Endothelial cell of umbilical vein (primary cell): ENCODE results near the gene FBXO10. TPM values are rescaled to one million over a fixed set of nuclear protein-coding genes. Genes with fewer than 3 reads are reported as not detected.
A peak's percentile ranks its signal among the peaks of the same experiment; 100 is the strongest.

Source experiments
- BruUV-seq: library from RNA; stranded (reverse); fragments of 400-500 nt; replicated peaks from 2 replicates; lab custom pipeline; 2021; lab: Mats Ljungman, UMichigan
- CTCF ChIA-PET: fragments of 300-600, 350-600 bp; sonication (Branson Sonifier 250); formaldehyde crosslinking; loops from one replicate; lab custom pipeline; 2021; ENCODE audit warnings: antibody characterized with exemption, inconsistent platforms; lab: Charles Lee
- POLR2A ChIA-PET: fragments of 300-600, 350-600 bp; sonication (Branson Sonifier 250); formaldehyde crosslinking; loops from one replicate; lab custom pipeline; 2021; ENCODE audit warnings: antibody characterized with exemption, inconsistent platforms; lab: Charles Lee
- DNase-seq: peaks from one replicate; pipeline ENCODE4 v3.0.0-alpha.2; 2011; ENCODE audit warnings: low read depth, low spot score
- FAIRE-seq: peaks from 2 replicates; lab custom pipeline; 2011; peaks lifted over from hg19 to GRCh38; lab: Jason Lieb, UNC
- H2AFZ ChIP-seq: 2 replicates; pipeline ENCODE4 v1.6.0; 2012; ENCODE audit warnings: low read depth, low read length, control low read depth, inconsistent platforms
- H3K27ac ChIP-seq: 2 replicates; pipeline ENCODE4 v1.5.1; 2011; ENCODE audit warnings: low read depth, mild to moderate bottlenecking, control low read depth, low read length, moderate library complexity; ENCODE audit not compliant: insufficient read depth
- H3K27me3 ChIP-seq, 2 experiments: 2 replicates each; pipeline versions ENCODE4 v1.6.0 to v1.6.1; 2011; ENCODE audit warnings: low read length in 2 of 2, mixed read lengths in 1 of 2; ENCODE audit not compliant: control insufficient read depth in 2 of 2, insufficient read depth in 2 of 2
- H3K36me3 ChIP-seq, 2 experiments: 2 replicates in 1 of 2; 3 replicates in 1 of 2; pipeline ENCODE4 v1.5.1; 2011; ENCODE audit warnings: low read length in 2 of 2, mild to moderate bottlenecking in 1 of 2, moderate library complexity in 1 of 2; ENCODE audit not compliant: control insufficient read depth in 2 of 2, insufficient read depth in 2 of 2; ENCODE audit errors: extremely low read depth in 1 of 2
- H3K4me1 ChIP-seq: 3 replicates; pipeline ENCODE4 v1.5.1; 2011; ENCODE audit warnings: mild to moderate bottlenecking, low read length; ENCODE audit not compliant: control insufficient read depth, insufficient read depth; ENCODE audit errors: extremely low read depth
- H3K4me2 ChIP-seq: 2 replicates; pipeline ENCODE4 v1.6.1; 2011; ENCODE audit warnings: low read length, control low read depth, mixed read lengths; ENCODE audit not compliant: insufficient read depth
- H3K4me3 ChIP-seq, 3 experiments: fragments of 200-600 bp in 1 of 3; sonication (generic), shearing (Covaris generic) in 1 of 3; replicated peaks in 1 of 3; 2 replicates each; pipeline ENCODE4 v1.5.1; 2011 to 2016; ENCODE audit warnings: control low read depth in 3 of 3, low read length in 3 of 3, mild to moderate bottlenecking in 2 of 3, inconsistent platforms in 1 of 3, low read depth in 1 of 3, moderate library complexity in 1 of 3; ENCODE audit not compliant: insufficient read depth in 1 of 3
- H3K79me2 ChIP-seq: 2 replicates; pipeline ENCODE4 v1.6.0; 2012; ENCODE audit warnings: low read length, inconsistent platforms; ENCODE audit not compliant: control insufficient read depth, insufficient read depth
- H3K9ac ChIP-seq: replicated peaks from 2 replicates; pipeline ENCODE3; 2011; ENCODE audit warnings: low read length, control low read depth; ENCODE audit not compliant: insufficient read depth; ENCODE audit errors: extremely low read depth
- H3K9me1 ChIP-seq: replicated peaks from 3 replicates; pipeline ENCODE4 v1.6.0; 2011; ENCODE audit warnings: mild to moderate bottlenecking, low read length; ENCODE audit not compliant: control insufficient read depth, insufficient read depth; ENCODE audit errors: extremely low read depth
- H3K9me3 ChIP-seq: replicated peaks from 2 replicates; pipeline ENCODE4 v1.5.1; 2012; ENCODE audit warnings: low read length, inconsistent platforms; ENCODE audit not compliant: control insufficient read depth, insufficient read depth
- H4K20me1 ChIP-seq: replicated peaks from 2 replicates; pipeline ENCODE3; 2011; ENCODE audit warnings: mild to moderate bottlenecking, low read length; ENCODE audit not compliant: control insufficient read depth, insufficient read depth; ENCODE audit errors: extremely low read depth
- EZH2 ChIP-seq: IDR thresholded peaks from 2 replicates; pipeline ENCODE4 v1.6.1; 2012; ENCODE audit warnings: borderline replicate concordance, low read depth, mild to moderate bottlenecking, moderate library complexity, low read length, inconsistent platforms; ENCODE audit not compliant: severe bottlenecking
- FOS ChIP-seq: IDR thresholded peaks from 2 replicates; pipeline ENCODE4 v1.6.1; 2011; ENCODE audit warnings: mild to moderate bottlenecking, low read length, moderate library complexity, borderline replicate concordance; ENCODE audit not compliant: insufficient read depth
- GATA2 ChIP-seq: IDR thresholded peaks from 2 replicates; pipeline ENCODE4 v1.7.0; 2011; ENCODE audit warnings: low read depth, mild to moderate bottlenecking, moderate library complexity, mixed read lengths, low read length; ENCODE audit not compliant: insufficient read length, insufficient read depth
- JUN ChIP-seq: IDR thresholded peaks from 2 replicates; pipeline ENCODE4 v1.6.1; 2011; ENCODE audit warnings: borderline replicate concordance, low read depth; ENCODE audit not compliant: insufficient read length, insufficient read depth
- MYC ChIP-seq: IDR thresholded peaks from one replicate; pipeline ENCODE4 v1.6.1; 2011; ENCODE audit warnings: mild to moderate bottlenecking, low read depth, low read length
- POLR2A ChIP-seq: IDR thresholded peaks from 2 replicates; pipeline ENCODE4 v1.6.1; 2012; ENCODE audit warnings: low read depth, mild to moderate bottlenecking, control low read depth, low read length
- POLR2AphosphoS5 ChIP-seq: IDR thresholded peaks from 2 replicates; pipeline ENCODE4 v1.6.1; 2012; ENCODE audit warnings: low read depth, mild to moderate bottlenecking, control low read depth, low read length, moderate library complexity; ENCODE audit not compliant: insufficient read depth
- dilution Hi-C: fragments of 300-500 bp; cut with MboI; formaldehyde crosslinking; loops from one replicate; pipeline ENCODE4 v1.15.0; 2019; ENCODE audit warnings: low sequenced_read_pairs; ENCODE audit not compliant: extremely low pct_ligation_motif_present
- intact Hi-C: fragments of 100-400 bp; cut with micrococcal nuclease; formaldehyde crosslinking; loops from one replicate; pipeline ENCODE4 v1.10.0; 2022
- polyA plus RNA-seq, 4 experiments: library from polyadenylated mRNA; depleted of rRNA in 3 of 4; stranded (reverse) in 3 of 4; unstranded in 1 of 4; fragments of >200 nt; gene quantifications; 2 replicates each; pipeline versions ENCODE4 v1.2.1 to v1.2.3, GENCODE V29; 2011 to 2012; ENCODE audit warnings: missing spikeins in 1 of 4
- total RNA-seq: library from RNA; stranded (reverse); gene quantifications from 2 replicates; pipeline ENCODE4 v1.2.3, GENCODE V29; 2021
- TF ChIP-seq, protein P1 (sequence below), 2 donors: IDR thresholded peaks; 1 replicate in 1 of 2; 2 replicates in 1 of 2; pipeline ENCODE4 v1.5.1; 2011; ENCODE audit warnings: low read length in 2 of 2, mild to moderate bottlenecking in 2 of 2, moderate library complexity in 2 of 2, control low read depth in 1 of 2, inconsistent platforms in 1 of 2, low read depth in 1 of 2; ENCODE audit not compliant: insufficient read depth in 1 of 2; ENCODE audit errors: extremely low read depth in 1 of 2
- TF ChIP-seq, protein P2 (sequence below): IDR thresholded peaks from 2 replicates; pipeline ENCODE4 v1.6.1; 2011; ENCODE audit not compliant: insufficient read depth, insufficient read length

Gene FBXO10
- total and polyA plus RNA-seq, 2 donors (not counting 3 experiments of a cell fraction or from before 2014, with no cell fraction given) = 11.8 to 14.4 TPM

DNA sequence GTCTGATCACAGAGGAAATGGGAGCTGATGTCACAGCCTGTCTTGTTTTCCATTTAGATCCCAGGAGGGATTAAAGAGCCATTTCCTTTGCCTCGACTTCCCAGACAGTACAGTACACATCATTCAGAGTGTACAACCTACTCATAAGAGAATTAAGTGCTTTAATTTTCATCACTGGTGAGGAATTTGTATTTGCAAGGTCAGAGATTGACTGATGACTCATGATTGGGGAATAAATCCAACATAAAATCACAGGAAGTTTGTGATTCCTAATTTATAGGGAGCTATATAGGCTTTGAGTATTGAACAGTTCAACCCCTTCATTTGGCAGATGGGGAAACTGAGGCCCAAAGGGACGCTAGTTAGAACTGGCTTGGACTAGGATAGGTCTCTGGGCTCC, 20.3 kb upstream of the FBXO10 start:
- peaks cover 2% of the 10 kb centered on the region for H3K4me1 ChIP-seq
- no peaks in the 10 kb centered on the region for H3K9me3 ChIP-seq
- H3K27ac ChIP-seq = no peak overlapping the region
- H3K27me3 ChIP-seq = peaks cover 10 to 14% of the 10 kb centered on the region in 2 experiments
- no TSS peak for BruUV-seq
- TF ChIP-seq POLR2AphosphoS5 (no peak), FOS (peak; percentile 30)
- no peak overlapping the region for H3K9ac ChIP-seq
- H3K36me3 ChIP-seq = no peaks in the 10 kb centered on the region
- DNase-seq (no peak), FAIRE-seq (no peak)
- dilution Hi-C loops (no loop called here), intact Hi-C loops (no loop called here)
- H2AFZ ChIP-seq = no peak overlapping the region
- CTCF ChIA-PET = interaction anchor here (1.2 kb wide), 1 partner anchor 9 kb away, joined by 3 read pairs; no protein-coding TSS in a partner anchor
- peaks cover 8% of the 10 kb centered on the region for H3K79me2 ChIP-seq
- H3K9me1 ChIP-seq = no peaks in the 10 kb centered on the region
- no peak overlapping the region for H3K4me2 ChIP-seq
- no peak overlapping the region for H3K4me3 ChIP-seq
- no peaks in the 10 kb centered on the region for H4K20me1 ChIP-seq
- POLR2A ChIA-PET = no interaction called here

DNA sequence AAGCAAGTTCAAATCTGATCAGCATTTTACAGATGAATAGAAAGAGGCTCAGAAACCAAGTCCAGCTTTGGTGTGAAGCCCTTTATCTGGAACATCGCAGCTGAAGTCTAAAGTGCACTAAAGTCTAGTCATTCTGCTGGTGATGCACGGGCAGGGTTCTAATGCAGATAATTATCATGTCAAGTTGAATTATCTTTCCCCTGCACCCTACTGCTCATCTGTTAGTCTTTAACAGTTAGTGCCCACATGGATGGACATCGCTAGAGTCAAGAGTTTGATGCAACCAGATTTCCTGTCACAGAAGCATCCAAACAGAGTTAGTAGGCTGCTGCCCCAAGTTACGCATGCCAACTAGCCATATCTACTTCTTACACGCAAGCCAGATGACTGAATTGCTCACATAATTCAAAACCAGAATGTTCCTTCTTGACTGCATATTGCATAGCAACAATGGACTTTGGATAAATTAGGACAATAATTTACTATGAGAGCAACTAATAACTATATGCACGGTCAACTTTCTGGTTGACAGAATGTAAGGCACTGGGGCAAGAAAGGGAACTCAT, 17.8 kb upstream of the FBXO10 start:
- H4K20me1 ChIP-seq = no peaks in the 10 kb centered on the region
- peak overlapping the region; percentile 62 for H2AFZ ChIP-seq
- no peaks in the 10 kb centered on the region for H3K9me3 ChIP-seq
- no peaks in the 10 kb centered on the region for H3K36me3 ChIP-seq
- H3K4me1 ChIP-seq = peaks cover 15% of the 10 kb centered on the region
- BruUV-seq = no TSS peak
- no peak overlapping the region for H3K4me2 ChIP-seq
- H3K27me3 ChIP-seq = peaks cover 9 to 10% of the 10 kb centered on the region in 2 experiments
- H3K79me2 ChIP-seq = peaks cover 34% of the 10 kb centered on the region
- intact Hi-C loops = no loop called here
- H3K27ac ChIP-seq = no peak overlapping the region
- POLR2A ChIA-PET = no interaction called here
- DNase-seq = no peak
- no peaks in the 10 kb centered on the region for H3K9me1 ChIP-seq
- CTCF ChIA-PET = no interaction called here
- FAIRE-seq = no peak
- TF ChIP-seq, protein P1, sequence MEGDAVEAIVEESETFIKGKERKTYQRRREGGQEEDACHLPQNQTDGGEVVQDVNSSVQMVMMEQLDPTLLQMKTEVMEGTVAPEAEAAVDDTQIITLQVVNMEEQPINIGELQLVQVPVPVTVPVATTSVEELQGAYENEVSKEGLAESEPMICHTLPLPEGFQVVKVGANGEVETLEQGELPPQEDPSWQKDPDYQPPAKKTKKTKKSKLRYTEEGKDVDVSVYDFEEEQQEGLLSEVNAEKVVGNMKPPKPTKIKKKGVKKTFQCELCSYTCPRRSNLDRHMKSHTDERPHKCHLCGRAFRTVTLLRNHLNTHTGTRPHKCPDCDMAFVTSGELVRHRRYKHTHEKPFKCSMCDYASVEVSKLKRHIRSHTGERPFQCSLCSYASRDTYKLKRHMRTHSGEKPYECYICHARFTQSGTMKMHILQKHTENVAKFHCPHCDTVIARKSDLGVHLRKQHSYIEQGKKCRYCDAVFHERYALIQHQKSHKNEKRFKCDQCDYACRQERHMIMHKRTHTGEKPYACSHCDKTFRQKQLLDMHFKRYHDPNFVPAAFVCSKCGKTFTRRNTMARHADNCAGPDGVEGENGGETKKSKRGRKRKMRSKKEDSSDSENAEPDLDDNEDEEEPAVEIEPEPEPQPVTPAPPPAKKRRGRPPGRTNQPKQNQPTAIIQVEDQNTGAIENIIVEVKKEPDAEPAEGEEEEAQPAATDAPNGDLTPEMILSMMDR (IDR thresholded peaks at IDR 0.05; ENCODE audit: extremely low read depth in 1 of 2, insufficient read depth in 1 of 2, low read depth in 1 of 2, low read length in 2 of 2) = no peak
- TF ChIP-seq JUN (no peak), FOS (no peak), EZH2 (no peak), POLR2AphosphoS5 (no peak), GATA2 (no peak), POLR2A (no peak), MYC (no peak)
- TF ChIP-seq, protein P2, sequence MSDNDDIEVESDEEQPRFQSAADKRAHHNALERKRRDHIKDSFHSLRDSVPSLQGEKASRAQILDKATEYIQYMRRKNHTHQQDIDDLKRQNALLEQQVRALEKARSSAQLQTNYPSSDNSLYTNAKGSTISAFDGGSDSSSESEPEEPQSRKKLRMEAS = no peak
- dilution Hi-C loops = no loop called here
- no peak overlapping the region for H3K4me3 ChIP-seq
- H3K9ac ChIP-seq = no peak overlapping the region
